Activated effector memory CD4-positive, alpha-beta T cell treated with anti-CD3 and anti-CD28 coated beads, Interleukin-2, amount 50 U/mL, for 16 hours (primary cell): Measurements from ENCODE around the gene MPZ.
"Not testable (repeated sequence)": the region's sequence is repeated elsewhere in the genome, so short reads cannot be mapped to it uniquely, and the experiment has no call there.

ENCODE experiments used
- DNase-seq: peaks from one replicate; pipeline ENCODE4 v3.0.0-alpha.2; 2020

Gene MPZ

GRCh38 chr1:161299347-161299746 lies 10.4 kb downstream of the MPZ start:
- no peak for DNase-seq

- no peak for DNase-seq
Measured at GRCh38 chr1:161298116-161298515, 11.7 kb downstream of the MPZ start.

GRCh38 chr1:161297415-161297814 lies 12.4 kb downstream of the MPZ start:
- no peak for DNase-seq

- DNase-seq = no peak
Measured at GRCh38 chr1:161290779-161291178, 19.0 kb downstream of the MPZ start.

GRCh38 chr1:161287482-161288054 lies 22.2 kb downstream of the MPZ start:
- no peak for DNase-seq

- DNase-seq = no peak
Measured at GRCh38 chr1:161285521-161285920, 24.2 kb downstream of the MPZ start.

- DNase-seq = no peak
Measured at GRCh38 chr1:161285113-161285512, 24.7 kb downstream of the MPZ start.

- no peak for DNase-seq
Measured at GRCh38 chr1:161282991-161283390, 26.8 kb downstream of the MPZ start.

- no peak for DNase-seq
Measured at GRCh38 chr1:161274874-161275273, 34.9 kb downstream of the MPZ start.

- DNase-seq = no peak
Measured at GRCh38 chr1:161273402-161273801, 36.4 kb downstream of the MPZ start.

GRCh38 chr1:161267321-161267720 lies 42.4 kb downstream of the MPZ start:
- no peak for DNase-seq

GRCh38 chr1:161266836-161267235 lies 42.9 kb downstream of the MPZ start:
- DNase-seq = no peak

- no peak for DNase-seq
Measured at GRCh38 chr1:161266202-161266601, 43.6 kb downstream of the MPZ start.

- no peak for DNase-seq
Measured at GRCh38 chr1:161265305-161265704, 44.5 kb downstream of the MPZ start.

GRCh38 chr1:161261261-161262235 lies 48.2 kb downstream of the MPZ start:
- no peak for DNase-seq

GRCh38 chr1:161260376-161261260 lies 49.1 kb downstream of the MPZ start:
- no peak for DNase-seq

GRCh38 chr1:161259765-161260164 lies 50.0 kb downstream of the MPZ start:
- DNase-seq = no peak

- DNase-seq = no peak
Measured at GRCh38 chr1:161259345-161259702, 50.4 kb downstream of the MPZ start.

- DNase-seq = peak; percentile 73
Measured at GRCh38 chr1:161258439-161259344, 51.1 kb downstream of the MPZ start, which contains the start of gene PCP4L1. TSS of gene PCP4L1 (plus strand) at chr1:161258745. CDS start at chr1:161258975, 230 bp downstream.

GRCh38 chr1:161257109-161257508 lies 52.7 kb downstream of the MPZ start:
- DNase-seq = not testable (repeated sequence)

- DNase-seq = not testable (repeated sequence)
Measured at GRCh38 chr1:161255955-161256520, 53.7 kb downstream of the MPZ start.

GRCh38 chr1:161255302-161255701 lies 54.5 kb downstream of the MPZ start:
- not testable (repeated sequence) for DNase-seq
